Tibial artery (tissue), 4 donors: ENCODE results near the gene C1QTNF12.

ENCODE experiments used
- DNase-seq, 2 donors: peaks; one replicate each; pipeline ENCODE4 v3.0.0-alpha.2; 2019
- H3K27ac ChIP-seq, 2 donors: fragments of 200-600 bp; sonication (generic) in 1 of 2; 1 replicate in 1 of 2; 2 replicates in 1 of 2; pipeline ENCODE4 v1.5.1; 2018 to 2019; ENCODE audit warnings: mild to moderate bottlenecking in 1 of 2
- H3K27me3 ChIP-seq, 2 donors: fragments of 200-600 bp; sonication (generic) in 1 of 2; one replicate each; pipeline versions ENCODE4 v1.5.1 to v1.6.0; 2016 to 2019
- H3K36me3 ChIP-seq, 3 donors: fragments of 200-600 bp; sonication (generic) in 2 of 3; one replicate each; pipeline ENCODE4 v1.5.1; 2016 to 2019; ENCODE audit warnings: mild to moderate bottlenecking in 2 of 3
- H3K4me1 ChIP-seq, 4 donors: fragments of 200-600 bp; sonication (generic) in 2 of 4; 1 replicate in 3 of 4; 2 replicates in 1 of 4; pipeline ENCODE4 v1.5.1; 2016 to 2019
- H3K4me3 ChIP-seq, 2 donors: fragments of 200-600 bp; sonication (generic) in 1 of 2; 1 replicate in 1 of 2; 2 replicates in 1 of 2; pipeline ENCODE4 v1.5.1; 2018 to 2019; ENCODE audit warnings: mild to moderate bottlenecking in 2 of 2
- H3K9me3 ChIP-seq, 3 donors: fragments of 200-600 bp; sonication (generic) in 1 of 3; one replicate each; pipeline ENCODE4 v1.5.1; 2016 to 2019
- CTCF ChIP-seq, 2 experiments: fragments of 200-600 bp in 1 of 2; fragments of 450-650 bp in 1 of 2; IDR thresholded peaks; one replicate each; pipeline ENCODE4 v1.5.1; 2017 to 2019; ENCODE audit warnings: antibody characterized with exemption in 2 of 2, mild to moderate bottlenecking in 1 of 2, moderate library complexity in 1 of 2
- intact Hi-C: fragments of 100-400 bp; cut with DNase I; formaldehyde crosslinking; loops from one replicate; pipeline ENCODE4 v1.15.0; 2023; ENCODE audit warnings: low total_unique reads

Gene C1QTNF12

GRCh38 chr1:1213345-1214265 is 32.9 kb downstream of the C1QTNF12 start, which contains the start of gene TNFRSF4:
TSS of gene TNFRSF4 (minus strand) at chr1:1214153. CDS start at chr1:1214127, 26 bp downstream.
- DNase-seq: no peak
- intact Hi-C loops: no loop called here

GRCh38 chr1:1212780-1213344 is 33.7 kb downstream of the C1QTNF12 start:
- Histone ChIP-seq H3K4me1 (peaks cover 0 to 11% (median 9%) of the 10 kb centered on the region in 4 donors), H3K27ac (no peak overlapping the region), H3K27me3 (peaks cover 0 to 14% of the 10 kb centered on the region in 2 donors), H3K4me3 (no peak overlapping the region), H3K36me3 (peaks cover 12 to 26% (median 18%) of the 10 kb centered on the region in 3 donors), H3K9me3 (no peaks in the 10 kb centered on the region)
- intact Hi-C loops: no loop called here
- no peak for DNase-seq
- TF ChIP-seq CTCF (IDR thresholded peaks at IDR 0.05): no peak

More at GRCh38 chr1:1213345-1214265, 32.9 kb downstream of the C1QTNF12 start, which contains the start of gene TNFRSF4:
- H3K9me3 ChIP-seq: no peaks in the 10 kb centered on the region
- peaks cover 0 to 8% of the 10 kb centered on the region in 2 donors for H3K27me3 ChIP-seq
- TF ChIP-seq CTCF (IDR thresholded peaks at IDR 0.05): no peak
- H3K4me3 ChIP-seq: no peak within 1 kb of the TSS
- H3K36me3 ChIP-seq: peaks cover 20 to 33% (median 26%) of the 10 kb centered on the region in 3 donors
- H3K27ac ChIP-seq: no peak within 1 kb of the TSS
- peaks cover 0 to 4% (median 2%) of the 10 kb centered on the region in 4 donors for H3K4me1 ChIP-seq

GRCh38 chr1:1211541-1212441 is 34.7 kb downstream of the C1QTNF12 start:
- Histone ChIP-seq H3K4me3 (no peak overlapping the region), H3K4me1 (peaks cover 0 to 19% (median 11%) of the 10 kb centered on the region in 4 donors), H3K27me3 (peaks cover 0 to 25% of the 10 kb centered on the region in 2 donors), H3K27ac (no peak overlapping the region), H3K9me3 (no peaks in the 10 kb centered on the region), H3K36me3 (peaks cover 3 to 15% (median 8%) of the 10 kb centered on the region in 3 donors)
- DNase-seq: no peak
- TF ChIP-seq CTCF (IDR thresholded peaks at IDR 0.05): no peak
- intact Hi-C loops: no loop called here

GRCh38 chr1:1210726-1211540 is 35.6 kb downstream of the C1QTNF12 start:
- Histone ChIP-seq H3K9me3 (no peaks in the 10 kb centered on the region), H3K4me3 (no peak overlapping the region), H3K36me3 (peaks cover 0 to 7% (median 2%) of the 10 kb centered on the region in 3 donors), H3K27ac (no peak overlapping the region), H3K27me3 (peaks cover 0 to 34% of the 10 kb centered on the region in 2 donors), H3K4me1 (peaks cover 0 to 28% (median 17%) of the 10 kb centered on the region in 4 donors)
- TF ChIP-seq CTCF (IDR thresholded peaks at IDR 0.05): no peak
- DNase-seq: no peak
- intact Hi-C loops: no loop called here
